ENCODE measurements around the gene CMSS1. TPM values are rescaled to one million over a fixed set of nuclear protein-coding genes. Genes with fewer than 3 reads are reported as not detected.

Gene CMSS1
- polyA plus RNA-seq, 2 of the 4 experiments (the other 2 are of a cell fraction), result 61.1 to 62.9 TPM

DNA sequence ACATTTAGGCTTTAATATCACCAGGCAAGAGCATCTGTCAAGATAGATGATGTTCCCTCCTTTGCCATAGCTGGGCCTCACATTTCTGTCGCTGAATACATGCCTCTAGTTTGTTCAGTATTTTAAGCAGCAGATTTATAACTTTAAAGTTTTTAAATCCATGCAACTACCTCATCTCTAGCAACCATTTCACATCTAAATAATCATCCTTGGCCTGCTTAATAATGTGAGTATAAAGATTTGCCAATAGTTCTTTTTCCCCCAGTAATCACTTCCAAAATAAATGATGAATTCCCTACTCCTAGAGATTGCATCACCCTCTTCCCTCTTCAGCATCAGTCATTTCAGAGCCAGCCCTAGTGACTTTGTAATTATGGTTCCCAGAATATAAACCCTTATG is 332.8 kb downstream of the CMSS1 start:
- no peak overlapping the region for H3K4me3 ChIP-seq
- no peak overlapping the region for H3K4me2 ChIP-seq
- CTCF ChIA-PET, result interaction anchor here (0.6 to 1.0 kb wide), 2 partner anchors 10 to 13 kb away, joined by 3 to 4 read pairs; no protein-coding TSS in a partner anchor
- POLR2A ChIA-PET, result no interaction called here
- no peaks in the 10 kb centered on the region for H3K4me1 ChIP-seq
- TF ChIP-seq EHMT2 (IDR thresholded peaks at IDR 0.05; ENCODE audit: low read depth) (no peak), EHF (CRISPR knock-in tag; IDR thresholded peaks at IDR 0.05) (no peak), ZFP36 (IDR thresholded peaks at IDR 0.05; ENCODE audit: borderline replicate concordance, partially characterized antibody) (no peak), GATA3 (IDR thresholded peaks at IDR 0.05; ENCODE audit: borderline replicate concordance) (no peak), TFCP2L1 (CRISPR knock-in tag; IDR thresholded peaks at IDR 0.05) (no peak), ESRRA (IDR thresholded peaks at IDR 0.05; ENCODE audit: borderline replicate concordance, low read length) (no peak), RNF2 (IDR thresholded peaks at IDR 0.05; ENCODE audit: borderline replicate concordance, low read depth) (no peak), SMC3 (IDR thresholded peaks at IDR 0.05) (no peak), KDM1A (IDR thresholded peaks at IDR 0.05; ENCODE audit: low read depth) (no peak), POLR2AphosphoS2 (conservative IDR thresholded peaks at IDR 0.05; ENCODE audit: low read length) (no peak), NPAS2 (CRISPR knock-in tag; IDR thresholded peaks at IDR 0.05; ENCODE audit: borderline replicate concordance) (no peak), CBX8 (IDR thresholded peaks at IDR 0.05) (no peak), SREBF2 (IDR thresholded peaks at IDR 0.05) (no peak), CEBPB (IDR thresholded peaks at IDR 0.05) (no peak)
- TF ChIP-seq, protein P1, sequence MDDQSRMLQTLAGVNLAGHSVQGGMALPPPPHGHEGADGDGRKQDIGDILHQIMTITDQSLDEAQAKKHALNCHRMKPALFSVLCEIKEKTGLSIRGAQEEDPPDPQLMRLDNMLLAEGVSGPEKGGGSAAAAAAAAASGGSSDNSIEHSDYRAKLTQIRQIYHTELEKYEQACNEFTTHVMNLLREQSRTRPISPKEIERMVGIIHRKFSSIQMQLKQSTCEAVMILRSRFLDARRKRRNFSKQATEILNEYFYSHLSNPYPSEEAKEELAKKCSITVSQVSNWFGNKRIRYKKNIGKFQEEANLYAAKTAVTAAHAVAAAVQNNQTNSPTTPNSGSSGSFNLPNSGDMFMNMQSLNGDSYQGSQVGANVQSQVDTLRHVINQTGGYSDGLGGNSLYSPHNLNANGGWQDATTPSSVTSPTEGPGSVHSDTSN (IDR thresholded peaks at IDR 0.05), result no peak
- TF ChIP-seq, protein P2, sequence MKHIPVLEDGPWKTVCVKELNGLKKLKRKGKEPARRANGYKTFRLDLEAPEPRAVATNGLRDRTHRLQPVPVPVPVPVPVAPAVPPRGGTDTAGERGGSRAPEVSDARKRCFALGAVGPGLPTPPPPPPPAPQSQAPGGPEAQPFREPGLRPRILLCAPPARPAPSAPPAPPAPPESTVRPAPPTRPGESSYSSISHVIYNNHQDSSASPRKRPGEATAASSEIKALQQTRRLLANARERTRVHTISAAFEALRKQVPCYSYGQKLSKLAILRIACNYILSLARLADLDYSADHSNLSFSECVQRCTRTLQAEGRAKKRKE (CRISPR knock-in tag; IDR thresholded peaks at IDR 0.05; ENCODE audit: low read depth), result no peak
- TF ChIP-seq, protein P3, sequence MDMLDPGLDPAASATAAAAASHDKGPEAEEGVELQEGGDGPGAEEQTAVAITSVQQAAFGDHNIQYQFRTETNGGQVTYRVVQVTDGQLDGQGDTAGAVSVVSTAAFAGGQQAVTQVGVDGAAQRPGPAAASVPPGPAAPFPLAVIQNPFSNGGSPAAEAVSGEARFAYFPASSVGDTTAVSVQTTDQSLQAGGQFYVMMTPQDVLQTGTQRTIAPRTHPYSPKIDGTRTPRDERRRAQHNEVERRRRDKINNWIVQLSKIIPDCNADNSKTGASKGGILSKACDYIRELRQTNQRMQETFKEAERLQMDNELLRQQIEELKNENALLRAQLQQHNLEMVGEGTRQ (IDR thresholded peaks at IDR 0.05), result no peak
- DNase-seq (ENCODE audit: low read depth in 1 of 2, low spot score in 1 of 2), result no peak
- 85% methylated on average over 1 of the region's 1 CpG for WGBS (ENCODE audit: missing lambda C conversion rate)
- ATAC-seq, result no peak
- H3K9me3 ChIP-seq, result peaks cover 7% of the 10 kb centered on the region; the same call in 2 of the 3 replicates
- peak; percentile 7 for FAIRE-seq
- H3K27ac ChIP-seq, result no peak overlapping the region

DNA sequence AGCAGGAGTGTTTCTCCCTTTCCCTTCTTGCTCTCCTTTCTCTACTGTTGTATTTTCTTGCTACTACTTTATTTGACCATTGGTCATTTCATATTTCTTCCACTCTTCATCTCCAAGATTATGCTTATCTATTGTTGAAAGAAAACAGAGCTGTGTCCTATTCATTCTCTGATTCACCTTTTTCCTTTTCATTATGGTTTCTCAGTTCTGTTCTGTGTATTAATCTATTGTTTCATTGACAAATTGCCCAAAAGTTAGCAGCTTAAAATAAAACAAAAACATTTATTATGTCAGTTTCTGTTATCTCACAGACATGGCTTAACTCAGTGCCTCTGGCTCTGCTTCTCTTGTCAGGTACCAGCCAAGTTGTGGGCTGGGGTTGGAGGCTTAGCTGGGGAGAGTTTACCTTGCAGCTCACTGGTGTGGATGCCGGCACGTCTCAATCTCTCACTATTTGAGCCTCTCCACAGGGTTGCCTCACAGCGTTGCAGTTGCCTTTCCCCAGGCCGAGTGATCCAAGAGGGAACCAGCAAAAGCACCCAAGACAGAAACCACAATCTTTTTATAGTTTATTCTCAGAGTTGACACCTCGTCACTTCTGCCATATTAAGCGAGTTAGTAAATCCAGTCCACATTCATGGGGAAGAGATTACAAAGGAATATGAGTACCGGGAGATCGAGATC is 333.5 kb downstream of the CMSS1 start:
- CTCF ChIA-PET, result interaction anchor here (0.6 to 1.2 kb wide), 3 partner anchors 14 to 319 kb away, joined by 3 to 6 read pairs (median 4); no protein-coding TSS in a partner anchor
- peaks cover 14% of the 10 kb centered on the region; the same call in 2 of the 3 replicates for H3K9me3 ChIP-seq
- DNase-seq (ENCODE audit: low read depth in 1 of 2, low spot score in 1 of 2) (no peak), FAIRE-seq (no peak), ATAC-seq (no peak)
- no peak overlapping the region for H3K4me2 ChIP-seq
- H3K27ac ChIP-seq, result no peak overlapping the region
- no peak overlapping the region for H3K4me3 ChIP-seq
- WGBS (ENCODE audit: missing lambda C conversion rate), result 86% methylated on average over 8 of the region's 8 CpGs
- POLR2A ChIA-PET, result no interaction called here
- H3K4me1 ChIP-seq, result no peaks in the 10 kb centered on the region
- TF ChIP-seq CBX8 (IDR thresholded peaks at IDR 0.05) (no peak), POLR2A (IDR thresholded peaks at IDR 0.05; ENCODE audit: low read length) (no peak)

DNA sequence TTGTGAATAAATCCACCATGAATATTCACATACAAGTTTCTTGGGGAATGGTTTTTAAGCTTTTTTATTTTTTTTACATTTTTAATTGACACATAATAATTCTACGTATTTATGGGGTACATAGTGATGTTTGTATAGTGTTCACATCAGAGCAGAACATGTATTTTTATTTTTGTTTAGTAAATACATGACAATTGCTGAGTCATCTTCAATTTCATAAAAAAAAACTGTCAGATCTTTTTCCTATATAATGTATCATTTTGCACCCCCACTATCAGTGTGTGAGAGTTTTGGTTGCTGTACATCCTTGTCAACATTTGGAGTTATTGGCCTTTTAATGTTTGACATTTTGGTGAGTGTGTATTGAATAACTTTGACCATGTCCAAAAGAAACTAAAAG is 336.5 kb downstream of the CMSS1 start:
- DNase-seq (ENCODE audit: low read depth in 1 of 2, low spot score in 1 of 2), result no peak
- WGBS (ENCODE audit: missing lambda C conversion rate), result 85% methylated on average over 1 of the region's 1 CpG
- CTCF ChIA-PET, result interaction anchor here (0.8 kb wide), 1 partner anchor 88 kb away, joined by 4 read pairs; no protein-coding TSS in a partner anchor
- ATAC-seq, result no peak
- no peak overlapping the region for H3K27ac ChIP-seq
- no peak overlapping the region for H3K4me3 ChIP-seq
- POLR2A ChIA-PET, result no interaction called here
- no peak for FAIRE-seq
- no peak for TF ChIP-seq MAZ (IDR thresholded peaks at IDR 0.05; ENCODE audit: borderline replicate concordance, low read depth, low read length)
- TF ChIP-seq, protein P2 (CRISPR knock-in tag; IDR thresholded peaks at IDR 0.05; ENCODE audit: low read depth), result no peak
- TF ChIP-seq KDM1A (IDR thresholded peaks at IDR 0.05; ENCODE audit: low read depth), result no peak
- TF ChIP-seq, protein P4, sequence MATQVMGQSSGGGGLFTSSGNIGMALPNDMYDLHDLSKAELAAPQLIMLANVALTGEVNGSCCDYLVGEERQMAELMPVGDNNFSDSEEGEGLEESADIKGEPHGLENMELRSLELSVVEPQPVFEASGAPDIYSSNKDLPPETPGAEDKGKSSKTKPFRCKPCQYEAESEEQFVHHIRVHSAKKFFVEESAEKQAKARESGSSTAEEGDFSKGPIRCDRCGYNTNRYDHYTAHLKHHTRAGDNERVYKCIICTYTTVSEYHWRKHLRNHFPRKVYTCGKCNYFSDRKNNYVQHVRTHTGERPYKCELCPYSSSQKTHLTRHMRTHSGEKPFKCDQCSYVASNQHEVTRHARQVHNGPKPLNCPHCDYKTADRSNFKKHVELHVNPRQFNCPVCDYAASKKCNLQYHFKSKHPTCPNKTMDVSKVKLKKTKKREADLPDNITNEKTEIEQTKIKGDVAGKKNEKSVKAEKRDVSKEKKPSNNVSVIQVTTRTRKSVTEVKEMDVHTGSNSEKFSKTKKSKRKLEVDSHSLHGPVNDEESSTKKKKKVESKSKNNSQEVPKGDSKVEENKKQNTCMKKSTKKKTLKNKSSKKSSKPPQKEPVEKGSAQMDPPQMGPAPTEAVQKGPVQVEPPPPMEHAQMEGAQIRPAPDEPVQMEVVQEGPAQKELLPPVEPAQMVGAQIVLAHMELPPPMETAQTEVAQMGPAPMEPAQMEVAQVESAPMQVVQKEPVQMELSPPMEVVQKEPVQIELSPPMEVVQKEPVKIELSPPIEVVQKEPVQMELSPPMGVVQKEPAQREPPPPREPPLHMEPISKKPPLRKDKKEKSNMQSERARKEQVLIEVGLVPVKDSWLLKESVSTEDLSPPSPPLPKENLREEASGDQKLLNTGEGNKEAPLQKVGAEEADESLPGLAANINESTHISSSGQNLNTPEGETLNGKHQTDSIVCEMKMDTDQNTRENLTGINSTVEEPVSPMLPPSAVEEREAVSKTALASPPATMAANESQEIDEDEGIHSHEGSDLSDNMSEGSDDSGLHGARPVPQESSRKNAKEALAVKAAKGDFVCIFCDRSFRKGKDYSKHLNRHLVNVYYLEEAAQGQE (IDR thresholded peaks at IDR 0.05), result no peak
- no peak for TF ChIP-seq RNF2 (IDR thresholded peaks at IDR 0.05; ENCODE audit: borderline replicate concordance, low read depth)
- TF ChIP-seq HOXA7 (CRISPR knock-in tag; IDR thresholded peaks at IDR 0.05), result no peak
- TF ChIP-seq ZNF302 (CRISPR knock-in tag; IDR thresholded peaks at IDR 0.05), result no peak
- TF ChIP-seq CBX2 (IDR thresholded peaks at IDR 0.05; ENCODE audit: borderline replicate concordance, low read depth), result no peak
- no peak for TF ChIP-seq ZC3H11A (IDR thresholded peaks at IDR 0.05)
- peak; percentile 68 for TF ChIP-seq NFE2L2 (conservative IDR thresholded peaks at IDR 0.05; ENCODE audit: low read length)
- TF ChIP-seq MAFK (IDR thresholded peaks at IDR 0.05; ENCODE audit: partially characterized antibody), result peak; percentile 90
- TF ChIP-seq SMC3 (IDR thresholded peaks at IDR 0.05), result no peak
- TF ChIP-seq NR3C1 (IDR thresholded peaks at IDR 0.05), result no peak
- TF ChIP-seq EHF (CRISPR knock-in tag; IDR thresholded peaks at IDR 0.05), result no peak
- H3K4me2 ChIP-seq, result no peak overlapping the region
- peaks cover 2% of the 10 kb centered on the region; the same call in 1 of the 3 replicates for H3K4me1 ChIP-seq
- H3K9me3 ChIP-seq, result peaks cover 20% of the 10 kb centered on the region; the same call in 2 of the 3 replicates

All from A549 (cell line).